Measurements from ENCODE around the gene DNM3.

The DNM3 gene

DNA sequence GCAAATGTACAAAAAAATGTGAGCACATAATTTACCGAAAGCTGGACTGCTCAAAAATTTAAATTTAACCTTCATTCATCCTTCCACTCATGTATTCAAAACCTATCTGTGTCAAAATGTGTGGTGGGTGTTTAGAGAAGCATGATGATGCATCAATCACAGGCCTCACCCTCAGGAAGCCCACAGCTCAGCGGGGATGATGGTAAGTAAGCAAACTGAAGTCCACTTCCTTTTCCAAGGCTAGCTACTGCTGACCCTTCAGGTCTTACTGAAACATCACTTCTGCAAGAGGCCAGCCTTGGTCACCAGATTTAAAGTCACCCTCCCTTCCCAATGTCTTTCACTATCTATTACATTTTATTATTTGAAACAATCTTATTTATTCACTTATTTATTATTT lies 254.5 kb downstream of the DNM3 start:
- TF ChIP-seq ZBTB7A (IDR thresholded peaks at IDR 0.05; ENCODE audit: low read depth) (no peak), NFIC (IDR thresholded peaks at IDR 0.05) (no peak), FOXM1 (IDR thresholded peaks at IDR 0.05; ENCODE audit: borderline replicate concordance, low read depth) (no peak), CREB1 (IDR thresholded peaks at IDR 0.05; ENCODE audit: low read depth) (no peak), TAF1 (IDR thresholded peaks at IDR 0.05; ENCODE audit: low read depth) (no peak), TEAD4 (IDR thresholded peaks at IDR 0.05) (no peak), TCF12 (IDR thresholded peaks at IDR 0.05; ENCODE audit: low read depth) (no peak), USF1 (IDR thresholded peaks at IDR 0.05) (no peak), RAD21 (IDR thresholded peaks at IDR 0.05; ENCODE audit: low read depth) (no peak), EGR1 (IDR thresholded peaks at IDR 0.05) (no peak), YY1 (IDR thresholded peaks at IDR 0.05; ENCODE audit: low read depth) (no peak), CEBPB (IDR thresholded peaks at IDR 0.05) (no peak), EP300 (IDR thresholded peaks at IDR 0.05; ENCODE audit: borderline replicate concordance) (no peak), REST (IDR thresholded peaks at IDR 0.05; ENCODE audit: low read depth) (no peak)
- TF ChIP-seq, protein P1, sequence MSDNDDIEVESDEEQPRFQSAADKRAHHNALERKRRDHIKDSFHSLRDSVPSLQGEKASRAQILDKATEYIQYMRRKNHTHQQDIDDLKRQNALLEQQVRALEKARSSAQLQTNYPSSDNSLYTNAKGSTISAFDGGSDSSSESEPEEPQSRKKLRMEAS (IDR thresholded peaks at IDR 0.05), result no peak

DNA sequence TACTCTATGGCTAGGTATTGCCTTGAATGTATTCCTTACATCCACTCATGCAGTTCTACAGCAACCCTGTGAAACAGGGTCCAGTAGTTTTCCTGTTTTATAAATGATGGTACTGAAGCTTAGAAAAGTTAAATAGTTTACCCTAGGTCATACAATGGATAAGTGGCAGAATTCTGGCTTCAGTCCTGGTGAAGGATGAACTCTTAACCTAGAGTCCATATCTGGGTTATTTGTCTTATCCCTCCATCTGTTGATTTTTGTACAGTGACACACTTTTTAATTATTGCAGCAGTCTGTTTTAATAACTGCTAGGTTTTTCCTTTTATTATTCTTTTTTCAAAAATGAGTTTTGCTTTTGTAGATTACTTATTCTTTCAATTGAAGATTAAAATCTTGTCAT lies 263.9 kb downstream of the DNM3 start:
- no peak for TF ChIP-seq REST (IDR thresholded peaks at IDR 0.05; ENCODE audit: low read depth)

- TF ChIP-seq TEAD4 (IDR thresholded peaks at IDR 0.05) (no peak), EP300 (IDR thresholded peaks at IDR 0.05; ENCODE audit: borderline replicate concordance) (no peak), USF1 (IDR thresholded peaks at IDR 0.05) (no peak), ZBTB7A (IDR thresholded peaks at IDR 0.05; ENCODE audit: low read depth) (no peak), EGR1 (IDR thresholded peaks at IDR 0.05) (no peak), FOXM1 (IDR thresholded peaks at IDR 0.05; ENCODE audit: borderline replicate concordance, low read depth) (no peak), TCF12 (IDR thresholded peaks at IDR 0.05; ENCODE audit: low read depth) (no peak), CEBPB (IDR thresholded peaks at IDR 0.05) (no peak), NFIC (IDR thresholded peaks at IDR 0.05) (no peak), YY1 (IDR thresholded peaks at IDR 0.05; ENCODE audit: low read depth) (no peak), REST (IDR thresholded peaks at IDR 0.05; ENCODE audit: low read depth) (no peak), CREB1 (IDR thresholded peaks at IDR 0.05; ENCODE audit: low read depth) (no peak), TAF1 (IDR thresholded peaks at IDR 0.05; ENCODE audit: low read depth) (no peak), RAD21 (IDR thresholded peaks at IDR 0.05; ENCODE audit: low read depth) (no peak)
- TF ChIP-seq, protein P1 (IDR thresholded peaks at IDR 0.05), result no peak
Measured at GRCh38 chr1:172107316-172107975, 266.1 kb downstream of the DNM3 start.

DNA sequence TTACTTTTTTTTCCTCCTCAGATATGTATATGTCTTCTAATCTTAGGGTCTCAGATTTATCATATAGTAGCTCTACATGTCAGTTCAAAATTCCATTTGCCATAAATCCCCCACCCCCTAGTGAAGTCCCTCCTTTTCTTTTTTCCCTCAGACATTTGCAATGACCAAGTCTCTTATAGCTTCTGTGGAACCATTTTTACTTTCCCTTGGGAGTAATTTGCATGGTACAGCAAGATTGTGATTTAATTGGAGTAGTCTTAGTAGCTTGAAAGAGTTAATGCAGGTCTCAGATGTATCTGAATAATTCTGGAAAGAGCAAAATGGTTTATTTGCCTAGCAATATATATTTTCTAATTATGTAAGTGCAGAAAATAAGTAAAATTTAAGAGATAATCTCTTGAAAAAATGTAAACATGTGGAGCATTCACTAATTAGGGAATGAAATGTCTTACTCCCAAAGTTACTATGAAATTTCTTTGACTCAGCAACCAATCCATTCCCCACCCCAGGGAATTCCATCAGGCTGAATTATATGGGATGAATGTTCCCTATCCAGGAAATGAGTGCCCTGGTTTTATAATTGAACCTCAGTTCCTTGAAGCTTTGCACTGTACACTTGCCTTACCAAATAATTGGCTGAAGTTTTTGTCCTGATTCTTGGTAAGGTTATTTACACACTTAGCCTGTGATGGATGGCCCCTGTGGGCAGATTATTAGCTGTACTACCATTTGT lies 267.0 kb downstream of the DNM3 start:
- TF ChIP-seq FOXM1 (IDR thresholded peaks at IDR 0.05; ENCODE audit: borderline replicate concordance, low read depth) (no peak), CEBPB (IDR thresholded peaks at IDR 0.05) (no peak), REST (IDR thresholded peaks at IDR 0.05; ENCODE audit: low read depth) (no peak), USF1 (IDR thresholded peaks at IDR 0.05) (no peak), YY1 (IDR thresholded peaks at IDR 0.05; ENCODE audit: low read depth) (no peak)
